Smooth muscle cell (in vitro differentiated cells): ENCODE measurements around the gene SLC15A3. TPM values are rescaled to one million over a fixed set of nuclear protein-coding genes. Genes with fewer than 3 reads are reported as not detected.

Source experiments
- DNase-seq: peaks from one replicate; lab custom pipeline; 2025; ENCODE audit not compliant: unreplicated experiment; lab: John Stamatoyannopoulos, UW
- H2AFZ ChIP-seq: fragments of 200-600 bp; sonication (generic); 2 replicates; pipeline ENCODE4 v1.6.0; 2016; ENCODE audit warnings: antibody characterized with exemption, low read depth, mild to moderate bottlenecking
- H3F3A ChIP-seq: fragments of 200-600 bp; sonication (generic); 2 replicates; pipeline ENCODE4 v1.6.0; 2017; ENCODE audit warnings: antibody characterized with exemption, low read depth
- H3K27ac ChIP-seq: fragments of 200-600 bp; sonication (generic); 2 replicates; pipeline ENCODE4 v1.5.1; 2016; ENCODE audit warnings: low read depth, mild to moderate bottlenecking
- H3K27me3 ChIP-seq: fragments of 200-600 bp; sonication (generic); 2 replicates; pipeline ENCODE4 v1.6.1; 2016; ENCODE audit warnings: low read depth, mild to moderate bottlenecking
- H3K36me3 ChIP-seq: fragments of 200-600 bp; sonication (generic); 2 replicates; pipeline ENCODE4 v1.5.1; 2016; ENCODE audit warnings: low read depth
- H3K4me1 ChIP-seq: fragments of 200-600 bp; sonication (generic); 2 replicates; pipeline ENCODE4 v1.5.1; 2016; ENCODE audit warnings: low read depth
- H3K4me2 ChIP-seq: fragments of 200-600 bp; sonication (generic); 2 replicates; pipeline ENCODE4 v1.6.0; 2016; ENCODE audit warnings: mild to moderate bottlenecking
- H3K4me3 ChIP-seq: fragments of 200-600 bp; sonication (generic); 2 replicates; pipeline ENCODE4 v1.5.1; 2016; ENCODE audit warnings: mild to moderate bottlenecking
- H3K79me2 ChIP-seq: fragments of 200-600 bp; sonication (generic); 2 replicates; pipeline ENCODE4 v1.6.0; 2016; ENCODE audit warnings: low read depth, mild to moderate bottlenecking
- H3K9ac ChIP-seq: fragments of 200-600 bp; sonication (generic); 2 replicates; pipeline ENCODE4 v1.6.0; 2016; ENCODE audit warnings: low read depth
- H3K9me3 ChIP-seq: fragments of 200-600 bp; sonication (generic); replicated peaks from 2 replicates; pipeline ENCODE4 v1.5.1; 2016; ENCODE audit warnings: low read depth
- H4K20me1 ChIP-seq: fragments of 200-600 bp; sonication (generic); 2 replicates; pipeline ENCODE4 v1.6.0; 2016; ENCODE audit warnings: low read depth
- CTCF ChIP-seq: fragments of 200-600 bp; sonication (generic); IDR thresholded peaks from 2 replicates; pipeline ENCODE4 v1.5.1; 2017; ENCODE audit warnings: borderline replicate concordance, mild to moderate bottlenecking, antibody characterized with exemption; ENCODE audit not compliant: insufficient read depth, poor library complexity, severe bottlenecking
- WGBS: methylation state at CpG from one replicate; pipeline ENCODE4 v1.1.7; 2016; ENCODE audit warnings: low lambda C conversion rate; 5-methylcytosine and 5-hydroxymethylcytosine counted together
- polyA plus RNA-seq: library from polyadenylated mRNA; unstranded; fragments of >200 nt; fragmentation: Nextera tagmentation; extraction: Ambion mirVana; gene quantifications from 2 replicates; pipeline ENCODE4 v1.2.1, GENCODE V29; 2016
- total RNA-seq: library from RNA; depleted of rRNA; stranded (reverse); fragments of >200 nt; gene quantifications from 2 replicates; pipeline ENCODE4 v1.2.3, GENCODE V29; 2014

Gene SLC15A3
- total and polyA plus RNA-seq, 2 experiments from 2014 or later = 0.27 to 0.33 TPM

- Histone ChIP-seq H3K36me3 (no peaks in the 10 kb centered on the region), H3K4me2 (peak overlapping the region; percentile 78), H3K4me3 (peak overlapping the region; percentile 47), H3K27ac (no peak overlapping the region), H2AFZ (peak overlapping the region; percentile 85), H3K9ac (no peak overlapping the region), H3K9me3 (no peaks in the 10 kb centered on the region), H3K79me2 (no peaks in the 10 kb centered on the region), H3F3A (no peaks in the 10 kb centered on the region), H4K20me1 (no peaks in the 10 kb centered on the region), H3K27me3 (peaks cover 47% of the 10 kb centered on the region), H3K4me1 (peaks cover 6% of the 10 kb centered on the region)
- no peak for TF ChIP-seq CTCF
- no peak for DNase-seq
- no CpG with 5 or more reads among the region's 8 CpGs for WGBS
These were observed 421 bp downstream of the SLC15A3 start for GRCh38 chr11:60951606-60951903.

- no peaks in the 10 kb centered on the region for H3K36me3 ChIP-seq
- WGBS = 11% methylated on average over 64 of the region's 86 CpGs
- no peaks in the 10 kb centered on the region for H3K9me3 ChIP-seq
- H2AFZ ChIP-seq = no peak overlapping the region
- no peak for DNase-seq
- no peaks in the 10 kb centered on the region for H4K20me1 ChIP-seq
- no peak overlapping the region for H3K27ac ChIP-seq
- no peaks in the 10 kb centered on the region for H3K79me2 ChIP-seq
- peak overlapping the region; percentile 78 for H3K4me2 ChIP-seq
- H3F3A ChIP-seq = no peaks in the 10 kb centered on the region
- H3K27me3 ChIP-seq = peaks cover 47% of the 10 kb centered on the region
- TF ChIP-seq CTCF = no peak
- H3K4me1 ChIP-seq = peaks cover 6% of the 10 kb centered on the region
- no peak overlapping the region for H3K9ac ChIP-seq
- H3K4me3 ChIP-seq = no peak overlapping the region
These were observed 907 bp downstream of the SLC15A3 start for GRCh38 chr11:60950933-60951605.

- Histone ChIP-seq H3K27ac (no peak overlapping the region), H4K20me1 (no peaks in the 10 kb centered on the region), H3K9ac (no peak overlapping the region), H3K4me2 (no peak overlapping the region), H3K4me1 (peaks cover 6% of the 10 kb centered on the region), H3K9me3 (no peaks in the 10 kb centered on the region), H3K79me2 (no peaks in the 10 kb centered on the region), H3K36me3 (no peaks in the 10 kb centered on the region), H3F3A (no peaks in the 10 kb centered on the region), H3K4me3 (no peak overlapping the region), H2AFZ (no peak overlapping the region), H3K27me3 (peaks cover 47% of the 10 kb centered on the region)
- no peak for TF ChIP-seq CTCF
- DNase-seq = no peak
- 86% methylated on average over 6 of the region's 6 CpGs for WGBS
These were observed 2.0 kb downstream of the SLC15A3 start for GRCh38 chr11:60950024-60950423.

- H3K79me2 ChIP-seq = no peaks in the 10 kb centered on the region
- H3K4me1 ChIP-seq = peaks cover 6% of the 10 kb centered on the region
- no peak overlapping the region for H3K27ac ChIP-seq
- no peak for DNase-seq
- H3K4me2 ChIP-seq = no peak overlapping the region
- H3K36me3 ChIP-seq = no peaks in the 10 kb centered on the region
- no peak for TF ChIP-seq CTCF
- H4K20me1 ChIP-seq = no peaks in the 10 kb centered on the region
- peaks cover 43% of the 10 kb centered on the region for H3K27me3 ChIP-seq
- H3K9ac ChIP-seq = no peak overlapping the region
- H3K4me3 ChIP-seq = no peak overlapping the region
- H2AFZ ChIP-seq = no peak overlapping the region
- no peaks in the 10 kb centered on the region for H3K9me3 ChIP-seq
- no peaks in the 10 kb centered on the region for H3F3A ChIP-seq
- WGBS = 80% methylated on average over 5 of the region's 5 CpGs
These were observed 3.7 kb downstream of the SLC15A3 start for GRCh38 chr11:60948250-60948649.
